CD4-positive, alpha-beta memory T cell (primary cell): ENCODE data around the gene SH3GL2. TPM values are rescaled to one million over a fixed set of nuclear protein-coding genes. Genes with fewer than 3 reads are reported as not detected.

ENCODE experiments used
- CTCF ChIA-PET: fragments of 350-600 bp; sonication (Branson Sonifier 250); formaldehyde crosslinking; loops from one replicate; lab custom pipeline; 2021; ENCODE audit warnings: inconsistent platforms; ENCODE audit not compliant: partially characterized antibody; lab: Charles Lee
- POLR2A ChIA-PET: fragments of 350-600 bp; sonication (Branson Sonifier 250); formaldehyde crosslinking; loops from one replicate; lab custom pipeline; 2021; ENCODE audit not compliant: partially characterized antibody; lab: Charles Lee
- DNase-seq, 5 donors: peaks; one replicate each; pipeline versions ENCODE4 v3.0.0 to v3.0.0-alpha.2; 2020 to 2022; ENCODE audit warnings: mixed read lengths in 1 of 5
- H3K27ac ChIP-seq: one replicate; pipeline ENCODE4 v1.7.0; 2013; ENCODE audit warnings: low read depth, low read length
- H3K27me3 ChIP-seq: 2 replicates; pipeline ENCODE4 v1.7.0; 2013; ENCODE audit warnings: mild to moderate bottlenecking, low read length, moderate library complexity; ENCODE audit not compliant: insufficient read depth
- H3K36me3 ChIP-seq: 2 replicates; pipeline ENCODE4 v1.7.0; 2013; ENCODE audit warnings: mild to moderate bottlenecking, low read length, moderate library complexity; ENCODE audit not compliant: insufficient read depth
- H3K4me1 ChIP-seq: 2 replicates; pipeline ENCODE4 v1.7.0; 2013; ENCODE audit warnings: mild to moderate bottlenecking, low read length, moderate library complexity; ENCODE audit not compliant: insufficient read depth
- H3K4me3 ChIP-seq, 2 donors: one replicate each; pipeline ENCODE4 v1.7.0; 2013; ENCODE audit warnings: low read length in 2 of 2, mild to moderate bottlenecking in 1 of 2
- H3K9me3 ChIP-seq, 2 donors: one replicate each; pipeline ENCODE4 v1.7.0; 2013; ENCODE audit warnings: low read length in 2 of 2, control low read depth in 1 of 2; ENCODE audit not compliant: control insufficient read depth in 1 of 2
- H3K27ac Mint-ChIP-seq, 7 donors: one replicate each; pipeline ENCODE4 v1.8.0; 2020 to 2021; ENCODE audit warnings: mixed read lengths in 7 of 7, mild to moderate bottlenecking in 6 of 7, inconsistent platforms in 3 of 7, moderate library complexity in 3 of 7
- H3K27me3 Mint-ChIP-seq, 2 donors: one replicate each; pipeline ENCODE4 v1.8.0; 2020 to 2021; ENCODE audit warnings: mixed read lengths in 2 of 2
- H3K36me3 Mint-ChIP-seq, 2 donors: one replicate each; pipeline ENCODE4 v1.8.0; 2020 to 2021; ENCODE audit warnings: mixed read lengths in 2 of 2, inconsistent platforms in 1 of 2, mild to moderate bottlenecking in 1 of 2
- H3K4me1 Mint-ChIP-seq, 4 donors: one replicate each; pipeline ENCODE4 v1.8.0; 2020 to 2021; ENCODE audit warnings: mixed read lengths in 4 of 4, mild to moderate bottlenecking in 1 of 4
- H3K4me3 Mint-ChIP-seq, 8 donors: one replicate each; pipeline ENCODE4 v1.8.0; 2020 to 2021; ENCODE audit warnings: mixed read lengths in 8 of 8, mild to moderate bottlenecking in 7 of 8, moderate library complexity in 6 of 8, inconsistent platforms in 3 of 8
- H3K9me3 Mint-ChIP-seq, 8 donors: one replicate each; pipeline ENCODE4 v1.8.0; 2020 to 2021; ENCODE audit warnings: mixed read lengths in 8 of 8, mild to moderate bottlenecking in 5 of 8, inconsistent platforms in 3 of 8, moderate library complexity in 1 of 8
- intact Hi-C: fragments of 100-400 bp; cut with micrococcal nuclease; formaldehyde crosslinking; loops from one replicate; pipeline ENCODE4 v1.15.1; 2023
- polyA plus RNA-seq, 2 donors: library from polyadenylated mRNA; unstranded; fragments of 300-500 nt; fragmentation: Illumina TruSeq; gene quantifications; one replicate each; pipeline ENCODE4 v1.2.3, GENCODE V29; 2021
- total RNA-seq, 2 experiments: library from RNA; stranded (reverse); gene quantifications; one replicate each; pipeline ENCODE4 v1.2.3, GENCODE V29; 2021

Gene SH3GL2
- total and polyA plus RNA-seq, 4 experiments from 2014 or later = not detected

DNA sequence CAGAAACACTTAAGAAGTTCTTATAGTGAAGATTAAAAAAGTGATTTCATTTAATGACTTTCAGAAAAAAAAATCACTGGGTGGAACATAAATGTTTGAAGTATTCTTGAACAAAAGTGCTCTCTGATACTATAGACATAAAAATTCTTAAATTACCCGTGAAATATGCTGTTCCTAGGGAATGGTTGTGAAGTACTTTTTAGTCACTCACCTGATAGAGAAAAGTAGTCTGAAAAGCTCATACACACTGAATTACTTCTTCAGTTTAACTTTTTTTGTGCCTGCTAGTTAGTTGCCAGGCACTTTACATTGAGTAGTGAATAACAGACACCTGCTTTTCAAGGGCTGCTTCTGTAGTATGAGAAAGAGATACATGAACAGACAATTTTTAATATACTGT, 78.0 kb downstream of the SH3GL2 start:
- no peaks in the 10 kb centered on the region for H3K9me3 ChIP-seq
- intact Hi-C loops = no loop called here
- no peaks in the 10 kb centered on the region for H3K27me3 Mint-ChIP-seq
- peaks cover 0 to 4% (median 2%) of the 10 kb centered on the region in 8 donors for H3K9me3 Mint-ChIP-seq
- ChIA-PET CTCF (no interaction called here), POLR2A (no interaction called here)
- H3K36me3 ChIP-seq = no peaks in the 10 kb centered on the region
- no peaks in the 10 kb centered on the region for H3K36me3 Mint-ChIP-seq
- no peak overlapping the region for H3K27ac ChIP-seq
- H3K4me1 ChIP-seq = no peaks in the 10 kb centered on the region
- no peak overlapping the region for H3K4me3 ChIP-seq
- no peak for DNase-seq
- no peaks in the 10 kb centered on the region for H3K27me3 ChIP-seq
- H3K4me1 Mint-ChIP-seq = no peaks in the 10 kb centered on the region
- no peak overlapping the region for H3K4me3 Mint-ChIP-seq
- no peak overlapping the region for H3K27ac Mint-ChIP-seq

- POLR2A ChIA-PET = no interaction called here
- Mint-ChIP-seq H3K4me1 (no peaks in the 10 kb centered on the region), H3K9me3 (peaks cover 0 to 4% (median 2%) of the 10 kb centered on the region in 8 donors), H3K4me3 (no peak overlapping the region), H3K27ac (no peak overlapping the region), H3K27me3 (no peaks in the 10 kb centered on the region), H3K36me3 (no peaks in the 10 kb centered on the region)
- Histone ChIP-seq H3K36me3 (no peaks in the 10 kb centered on the region), H3K4me1 (no peaks in the 10 kb centered on the region), H3K27ac (no peak overlapping the region), H3K27me3 (no peaks in the 10 kb centered on the region), H3K9me3 (no peaks in the 10 kb centered on the region), H3K4me3 (no peak overlapping the region)
- CTCF ChIA-PET = no interaction called here
- intact Hi-C loops = no loop called here
- DNase-seq = no peak
Measured at GRCh38 chr9:17658237-17658636, 79.4 kb downstream of the SH3GL2 start.

DNA sequence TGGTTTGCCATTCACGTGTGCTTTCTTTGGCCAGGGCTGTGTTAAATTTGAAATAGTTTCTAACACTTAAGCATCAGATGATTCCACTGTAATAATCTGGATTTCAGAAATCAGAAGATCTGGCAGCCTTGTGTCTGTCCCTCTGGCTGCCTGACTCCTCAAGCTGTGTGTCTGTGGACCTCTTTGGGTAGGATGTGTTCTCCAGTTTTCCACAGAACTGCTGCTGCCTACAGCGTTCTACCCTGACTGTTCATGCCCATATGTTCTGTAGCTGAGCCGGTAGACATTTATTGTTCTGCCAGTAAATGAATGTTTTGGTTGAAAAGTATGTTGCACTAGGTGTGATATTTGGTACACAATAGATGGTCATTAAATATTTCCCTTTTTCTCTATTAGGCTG, 81.3 kb downstream of the SH3GL2 start:
- no peaks in the 10 kb centered on the region for H3K36me3 Mint-ChIP-seq

DNA sequence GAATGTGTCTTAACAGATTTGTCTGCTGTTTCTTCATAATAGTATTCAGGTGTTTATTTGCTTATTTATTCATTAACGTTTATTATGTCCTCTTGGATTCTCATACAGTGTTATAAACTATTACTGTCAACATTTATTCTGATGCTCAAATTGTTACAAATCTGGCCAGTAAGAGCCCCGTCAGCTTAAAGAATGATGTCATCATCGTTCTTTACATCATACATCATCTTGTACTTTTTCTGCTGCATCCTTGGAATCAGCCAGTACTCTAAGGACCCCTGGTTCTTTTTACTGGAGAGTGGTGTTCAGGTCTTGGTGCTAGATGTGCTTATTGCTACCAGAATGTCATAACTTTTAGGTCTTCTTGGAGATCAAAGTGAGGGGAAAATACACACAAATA, 86.6 kb downstream of the SH3GL2 start:
- H3K9me3 Mint-ChIP-seq = peaks cover 0 to 6% (median 2%) of the 10 kb centered on the region in 8 donors

More for the DNA sequence above, 81.3 kb downstream of the SH3GL2 start:
- CTCF ChIA-PET = no interaction called here
- POLR2A ChIA-PET = no interaction called here
- H3K27ac Mint-ChIP-seq = no peak overlapping the region
- Histone ChIP-seq H3K27me3 (no peaks in the 10 kb centered on the region), H3K9me3 (no peaks in the 10 kb centered on the region), H3K27ac (no peak overlapping the region), H3K4me1 (no peaks in the 10 kb centered on the region), H3K36me3 (no peaks in the 10 kb centered on the region), H3K4me3 (no peak overlapping the region)
- no peak overlapping the region for H3K4me3 Mint-ChIP-seq
- intact Hi-C loops = no loop called here
- no peak for DNase-seq
- H3K4me1 Mint-ChIP-seq = no peaks in the 10 kb centered on the region
- peaks cover 0 to 4% (median 2%) of the 10 kb centered on the region in 8 donors for H3K9me3 Mint-ChIP-seq
- H3K27me3 Mint-ChIP-seq = no peaks in the 10 kb centered on the region

GRCh38 chr9:17669206-17669605, 90.3 kb downstream of the SH3GL2 start:
- no peaks in the 10 kb centered on the region for H3K27me3 ChIP-seq
- intact Hi-C loops = no loop called here
- H3K27ac Mint-ChIP-seq = no peak overlapping the region
- no peaks in the 10 kb centered on the region for H3K9me3 ChIP-seq
- no peaks in the 10 kb centered on the region for H3K27me3 Mint-ChIP-seq
- no peaks in the 10 kb centered on the region for H3K36me3 Mint-ChIP-seq
- H3K36me3 ChIP-seq = no peaks in the 10 kb centered on the region
- no peaks in the 10 kb centered on the region for H3K4me1 ChIP-seq
- ChIA-PET CTCF (no interaction called here), POLR2A (no interaction called here)
- H3K4me3 ChIP-seq = no peak overlapping the region
- DNase-seq = no peak
- no peaks in the 10 kb centered on the region for H3K4me1 Mint-ChIP-seq
- H3K4me3 Mint-ChIP-seq = no peak overlapping the region
- H3K27ac ChIP-seq = no peak overlapping the region
- H3K9me3 Mint-ChIP-seq = peaks cover 0 to 12% (median 4%) of the 10 kb centered on the region in 8 donors

More for the DNA sequence above, 86.6 kb downstream of the SH3GL2 start:
- H3K4me1 ChIP-seq = no peaks in the 10 kb centered on the region
- POLR2A ChIA-PET = no interaction called here
- Mint-ChIP-seq H3K4me1 (no peaks in the 10 kb centered on the region), H3K27ac (no peak overlapping the region), H3K36me3 (no peaks in the 10 kb centered on the region), H3K27me3 (no peaks in the 10 kb centered on the region), H3K4me3 (no peak overlapping the region)
- H3K36me3 ChIP-seq = no peaks in the 10 kb centered on the region
- no peak overlapping the region for H3K27ac ChIP-seq
- intact Hi-C loops = no loop called here
- H3K27me3 ChIP-seq = no peaks in the 10 kb centered on the region
- no peak for DNase-seq
- no peak overlapping the region for H3K4me3 ChIP-seq
- CTCF ChIA-PET = no interaction called here
- no peaks in the 10 kb centered on the region for H3K9me3 ChIP-seq

DNA sequence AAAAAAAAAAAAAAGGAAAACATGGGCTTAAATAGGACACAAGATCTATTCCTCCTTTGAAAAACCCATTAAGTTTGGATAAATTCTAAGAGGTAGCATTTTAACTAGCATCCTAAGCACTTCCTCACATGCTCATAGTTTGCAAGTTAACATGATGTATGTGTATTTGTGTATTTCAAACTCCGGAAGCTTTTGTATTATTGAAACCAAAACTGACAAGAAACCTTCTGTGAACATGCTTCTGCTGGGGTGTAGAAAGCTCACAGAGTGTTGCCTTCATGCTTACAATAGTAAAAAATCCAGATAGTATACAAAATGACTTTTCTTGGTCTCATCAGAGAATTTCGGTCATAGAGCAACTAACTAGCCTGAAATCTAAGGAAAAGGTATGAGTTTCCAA, 103.8 kb downstream of the SH3GL2 start:
- H3K4me1 ChIP-seq = no peaks in the 10 kb centered on the region
- no peak for DNase-seq
- Mint-ChIP-seq H3K4me3 (no peak overlapping the region), H3K27me3 (no peaks in the 10 kb centered on the region), H3K9me3 (peaks cover 2 to 23% (median 9%) of the 10 kb centered on the region in 8 donors), H3K36me3 (no peaks in the 10 kb centered on the region), H3K4me1 (no peaks in the 10 kb centered on the region), H3K27ac (no peak overlapping the region)
- H3K27me3 ChIP-seq = no peaks in the 10 kb centered on the region
- ChIA-PET POLR2A (no interaction called here), CTCF (interaction anchor here (1.0 kb wide), 1 partner anchor 12 kb away, joined by 3 read pairs; no protein-coding TSS in a partner anchor)
- no peak overlapping the region for H3K4me3 ChIP-seq
- H3K36me3 ChIP-seq = no peaks in the 10 kb centered on the region
- intact Hi-C loops = no loop called here
- no peaks in the 10 kb centered on the region for H3K9me3 ChIP-seq
- no peak overlapping the region for H3K27ac ChIP-seq

DNA sequence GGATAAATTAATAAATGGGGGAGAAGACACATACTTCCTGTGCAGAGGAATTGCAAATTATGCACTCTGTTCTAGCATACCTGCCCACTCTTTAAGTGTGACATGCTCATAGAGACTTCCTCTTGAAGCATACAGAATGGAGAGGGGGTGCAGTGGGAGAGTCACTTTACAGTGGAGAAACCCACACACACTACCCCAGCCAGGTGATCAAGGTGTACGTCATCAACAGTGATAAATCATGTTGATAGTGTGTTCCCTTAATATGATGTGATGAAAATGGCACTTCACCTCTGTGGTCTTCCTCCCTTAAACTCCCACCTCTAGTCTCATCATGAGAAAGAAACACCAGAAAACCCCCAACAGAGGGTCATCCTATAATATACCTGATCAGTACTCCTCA, 110.0 kb downstream of the SH3GL2 start:
- CTCF ChIA-PET = no interaction called here
- intact Hi-C loops = no loop called here

DNA sequence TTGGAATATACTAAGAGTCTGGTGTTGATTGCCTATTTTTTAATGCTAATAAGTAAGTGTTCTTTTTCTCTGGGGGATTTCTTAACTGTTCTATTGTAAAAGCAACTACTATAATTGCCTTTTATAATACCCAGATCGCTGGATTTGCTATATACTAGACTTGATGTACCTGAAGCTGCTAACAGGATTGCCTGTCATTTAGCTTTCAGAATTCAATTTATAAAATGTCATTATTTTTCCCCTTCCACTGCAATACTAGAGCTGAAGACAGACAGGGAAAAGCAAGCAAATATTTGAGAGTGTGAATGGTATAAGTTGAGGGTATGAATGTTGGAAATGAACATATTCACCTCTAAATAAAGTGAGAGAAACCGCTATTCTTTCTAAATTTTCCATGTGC, 115.5 kb downstream of the SH3GL2 start:
- Histone ChIP-seq H3K36me3 (no peaks in the 10 kb centered on the region), H3K9me3 (no peaks in the 10 kb centered on the region), H3K4me1 (no peaks in the 10 kb centered on the region), H3K4me3 (no peak overlapping the region), H3K27ac (no peak overlapping the region), H3K27me3 (no peaks in the 10 kb centered on the region)
- Mint-ChIP-seq H3K27me3 (no peaks in the 10 kb centered on the region), H3K9me3 (peaks cover 2 to 9% (median 3%) of the 10 kb centered on the region in 8 donors), H3K4me3 (no peak overlapping the region), H3K27ac (no peak overlapping the region), H3K4me1 (no peaks in the 10 kb centered on the region), H3K36me3 (no peaks in the 10 kb centered on the region)
- ChIA-PET CTCF (no interaction called here), POLR2A (no interaction called here)
- intact Hi-C loops = no loop called here
- DNase-seq = no peak

More for the DNA sequence above, 110.0 kb downstream of the SH3GL2 start:
- Histone ChIP-seq H3K36me3 (no peaks in the 10 kb centered on the region), H3K9me3 (no peaks in the 10 kb centered on the region), H3K27ac (no peak overlapping the region), H3K27me3 (no peaks in the 10 kb centered on the region), H3K4me3 (no peak overlapping the region), H3K4me1 (no peaks in the 10 kb centered on the region)
- POLR2A ChIA-PET = no interaction called here
- no peak overlapping the region for H3K4me3 Mint-ChIP-seq
- H3K4me1 Mint-ChIP-seq = no peaks in the 10 kb centered on the region
- no peak for DNase-seq
- no peaks in the 10 kb centered on the region for H3K36me3 Mint-ChIP-seq
- peaks cover 0 to 9% (median 3%) of the 10 kb centered on the region in 8 donors for H3K9me3 Mint-ChIP-seq
- H3K27ac Mint-ChIP-seq = no peak overlapping the region
- H3K27me3 Mint-ChIP-seq = no peaks in the 10 kb centered on the region
